Right atrium auricular region (tissue), 2 donors: ENCODE data around the gene ACTR3C. TPM values are rescaled to one million over a fixed set of nuclear protein-coding genes. Genes with fewer than 3 reads are reported as not detected.

Experiments
- DNase-seq: peaks from one replicate; pipeline ENCODE4 v3.0.0-alpha.2; 2019; ENCODE audit warnings: low spot score
- H3K27ac ChIP-seq, 2 donors: fragments of 200-600 bp; sonication (generic); 1 replicate in 1 of 2; 2 replicates in 1 of 2; pipeline ENCODE4 v1.5.1; 2016 to 2019
- H3K27me3 ChIP-seq, 2 donors: fragments of 200-600 bp; sonication (generic); one replicate each; pipeline versions ENCODE4 v1.5.1 to v1.6.0; 2017 to 2019
- H3K36me3 ChIP-seq: fragments of 200-600 bp; sonication (generic); one replicate; pipeline ENCODE4 v1.5.1; 2016
- H3K4me1 ChIP-seq, 2 donors: fragments of 200-600 bp; sonication (generic); one replicate each; pipeline versions ENCODE4 v1.5.1 to v1.6.0; 2017 to 2019
- H3K4me3 ChIP-seq, 2 donors: fragments of 200-600 bp; sonication (generic); 1 replicate in 1 of 2; 2 replicates in 1 of 2; pipeline ENCODE4 v1.5.1; 2017 to 2019; ENCODE audit warnings: mild to moderate bottlenecking in 1 of 2, moderate library complexity in 1 of 2
- H3K9me3 ChIP-seq, 2 donors: fragments of 200-600 bp; sonication (generic); one replicate each; pipeline ENCODE4 v1.5.1; 2019
- CTCF ChIP-seq, 2 donors: fragments of 200-600 bp; sonication (generic); IDR thresholded peaks; one replicate each; pipeline ENCODE4 v1.5.1; 2019; ENCODE audit warnings: antibody characterized with exemption in 2 of 2
- total RNA-seq, 2 donors: library from RNA; depleted of rRNA; stranded (reverse); fragments of >200 nt; gene quantifications; one replicate each; pipeline ENCODE4 v1.1.0, GENCODE V29; 2016

Gene ACTR3C
- total RNA-seq, 2 donors from 2014 or later, result 3.2 to 4.1 TPM

- no peak overlapping the region for H3K4me3 ChIP-seq
- no peaks in the 10 kb centered on the region for H3K27me3 ChIP-seq
- H3K4me1 ChIP-seq, result peaks cover 0 to 24% of the 10 kb centered on the region in 2 donors
- no peaks in the 10 kb centered on the region for H3K9me3 ChIP-seq
- no peak overlapping the region for H3K27ac ChIP-seq
- DNase-seq, result no peak
- peaks cover 5% of the 10 kb centered on the region for H3K36me3 ChIP-seq
- no peak for TF ChIP-seq CTCF (IDR thresholded peaks at IDR 0.05)
These were observed 41.8 kb upstream of the ACTR3C start for GRCh38 chr7:150365194-150365593.

GRCh38 chr7:150363872-150364271, 40.5 kb upstream of the ACTR3C start:
- no peaks in the 10 kb centered on the region for H3K27me3 ChIP-seq
- no peak overlapping the region for H3K4me3 ChIP-seq
- no peak for TF ChIP-seq CTCF (IDR thresholded peaks at IDR 0.05)
- H3K36me3 ChIP-seq, result no peaks in the 10 kb centered on the region
- peaks cover 0 to 14% of the 10 kb centered on the region in 2 donors for H3K4me1 ChIP-seq
- no peaks in the 10 kb centered on the region for H3K9me3 ChIP-seq
- no peak for DNase-seq
- no peak overlapping the region for H3K27ac ChIP-seq

- DNase-seq, result no peak
These were observed 40.0 kb upstream of the ACTR3C start for GRCh38 chr7:150363370-150363769.

GRCh38 chr7:150361807-150362621, 38.7 kb upstream of the ACTR3C start:
- H3K36me3 ChIP-seq, result no peaks in the 10 kb centered on the region
- no peak for DNase-seq
- no peaks in the 10 kb centered on the region for H3K9me3 ChIP-seq
- no peak overlapping the region for H3K4me3 ChIP-seq
- peak overlapping the region in 1 of 2 donors; percentile 51 for H3K27ac ChIP-seq
- H3K4me1 ChIP-seq, result peaks cover 0 to 7% of the 10 kb centered on the region in 2 donors
- H3K27me3 ChIP-seq, result no peaks in the 10 kb centered on the region
- no peak for TF ChIP-seq CTCF (IDR thresholded peaks at IDR 0.05)

More at GRCh38 chr7:150363370-150363769, 40.0 kb upstream of the ACTR3C start:
- no peak for TF ChIP-seq CTCF (IDR thresholded peaks at IDR 0.05)
- Histone ChIP-seq H3K4me3 (no peak overlapping the region), H3K27me3 (no peaks in the 10 kb centered on the region), H3K27ac (no peak overlapping the region), H3K4me1 (peaks cover 0 to 14% of the 10 kb centered on the region in 2 donors), H3K9me3 (no peaks in the 10 kb centered on the region), H3K36me3 (no peaks in the 10 kb centered on the region)

- no peak overlapping the region for H3K4me3 ChIP-seq
- no peaks in the 10 kb centered on the region for H3K36me3 ChIP-seq
- DNase-seq, result no peak
- H3K27me3 ChIP-seq, result no peaks in the 10 kb centered on the region
- no peaks in the 10 kb centered on the region for H3K9me3 ChIP-seq
- peaks cover 0 to 7% of the 10 kb centered on the region in 2 donors for H3K4me1 ChIP-seq
- H3K27ac ChIP-seq, result peak overlapping the region in 1 of 2 donors; percentile 51
- TF ChIP-seq CTCF (IDR thresholded peaks at IDR 0.05), result no peak
These were observed 38.1 kb upstream of the ACTR3C start for GRCh38 chr7:150361402-150361801.
